ENCODE measurements around the gene KCNJ12.

DNA sequence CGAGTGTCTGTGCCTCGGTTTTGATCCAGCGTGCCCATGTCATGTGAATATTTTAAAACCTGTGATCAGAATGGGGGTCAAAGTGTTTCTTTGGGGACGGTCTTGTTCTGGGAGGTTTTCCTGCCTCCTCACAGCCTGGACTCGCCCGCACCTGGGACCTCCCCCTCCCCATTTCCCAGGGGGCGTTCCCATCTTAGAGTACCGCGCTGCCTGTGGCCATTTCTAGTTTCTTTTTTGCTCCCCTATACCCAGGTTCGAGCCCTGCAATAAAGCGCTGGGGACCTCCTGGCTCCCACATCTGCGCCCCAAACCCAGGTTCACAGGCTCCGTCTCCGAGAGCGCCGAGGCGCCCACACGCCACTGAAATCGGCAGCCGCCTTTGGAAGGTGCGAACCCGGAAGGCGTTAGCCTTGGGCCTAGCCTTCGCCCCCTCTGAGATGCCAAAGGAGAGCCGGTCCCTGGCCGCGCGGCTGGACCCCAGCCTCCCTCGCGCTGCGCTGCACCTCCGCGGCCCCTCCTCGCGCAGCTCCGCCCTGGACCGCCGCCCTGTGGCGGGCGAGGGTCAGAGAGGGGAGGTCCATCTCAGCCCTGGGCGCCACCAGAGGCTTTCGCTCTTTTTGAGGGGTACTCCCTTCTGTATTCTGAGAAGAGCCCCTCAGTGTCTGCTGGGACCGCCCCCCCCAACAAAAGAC lies 1.7 kb downstream of the KCNJ12 start:
- TF ChIP-seq CTCF (IDR thresholded peaks at IDR 0.05) (peak in 1 of 4 experiments; percentile 7), POLR2A (IDR thresholded peaks at IDR 0.05) (no peak)
